Measurements from ENCODE around the gene HDDC2.

DNA sequence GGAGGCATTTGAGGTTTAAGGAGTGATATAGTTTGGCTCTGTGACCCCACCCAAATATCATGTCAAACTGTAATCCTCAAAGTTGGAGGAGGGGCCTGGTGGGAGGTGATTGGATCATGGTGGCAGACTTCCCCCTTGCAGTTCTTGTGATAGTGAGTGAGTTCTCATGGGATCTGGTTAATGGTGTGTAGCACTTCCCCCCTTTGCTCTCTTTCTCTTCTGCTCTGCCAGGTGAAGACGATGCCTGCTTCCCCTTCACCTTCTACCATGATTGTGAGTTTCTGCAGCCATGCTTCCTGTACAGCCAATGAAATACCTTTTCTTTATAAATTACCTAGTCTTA, 1.7 kb upstream of the HDDC2 start:
- TF ChIP-seq, protein P1, sequence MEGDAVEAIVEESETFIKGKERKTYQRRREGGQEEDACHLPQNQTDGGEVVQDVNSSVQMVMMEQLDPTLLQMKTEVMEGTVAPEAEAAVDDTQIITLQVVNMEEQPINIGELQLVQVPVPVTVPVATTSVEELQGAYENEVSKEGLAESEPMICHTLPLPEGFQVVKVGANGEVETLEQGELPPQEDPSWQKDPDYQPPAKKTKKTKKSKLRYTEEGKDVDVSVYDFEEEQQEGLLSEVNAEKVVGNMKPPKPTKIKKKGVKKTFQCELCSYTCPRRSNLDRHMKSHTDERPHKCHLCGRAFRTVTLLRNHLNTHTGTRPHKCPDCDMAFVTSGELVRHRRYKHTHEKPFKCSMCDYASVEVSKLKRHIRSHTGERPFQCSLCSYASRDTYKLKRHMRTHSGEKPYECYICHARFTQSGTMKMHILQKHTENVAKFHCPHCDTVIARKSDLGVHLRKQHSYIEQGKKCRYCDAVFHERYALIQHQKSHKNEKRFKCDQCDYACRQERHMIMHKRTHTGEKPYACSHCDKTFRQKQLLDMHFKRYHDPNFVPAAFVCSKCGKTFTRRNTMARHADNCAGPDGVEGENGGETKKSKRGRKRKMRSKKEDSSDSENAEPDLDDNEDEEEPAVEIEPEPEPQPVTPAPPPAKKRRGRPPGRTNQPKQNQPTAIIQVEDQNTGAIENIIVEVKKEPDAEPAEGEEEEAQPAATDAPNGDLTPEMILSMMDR (IDR thresholded peaks at IDR 0.05; ENCODE audit: poor library complexity, severe bottlenecking), result no peak
- TF ChIP-seq EP300 (conservative IDR thresholded peaks at IDR 0.05; ENCODE audit: poor library complexity, severe bottlenecking) (no peak), EZH2 (IDR thresholded peaks at IDR 0.05; ENCODE audit: borderline replicate concordance, insufficient read depth, low read length, poor library complexity, severe bottlenecking) (no peak), POLR2AphosphoS5 (IDR thresholded peaks at IDR 0.05) (no peak), TAF1 (IDR thresholded peaks at IDR 0.05; ENCODE audit: low read depth) (no peak), RAD21 (conservative IDR thresholded peaks at IDR 0.05) (no peak), MXI1 (conservative IDR thresholded peaks at IDR 0.05; ENCODE audit: poor library complexity, severe bottlenecking) (no peak)
- TF ChIP-seq, protein P2, sequence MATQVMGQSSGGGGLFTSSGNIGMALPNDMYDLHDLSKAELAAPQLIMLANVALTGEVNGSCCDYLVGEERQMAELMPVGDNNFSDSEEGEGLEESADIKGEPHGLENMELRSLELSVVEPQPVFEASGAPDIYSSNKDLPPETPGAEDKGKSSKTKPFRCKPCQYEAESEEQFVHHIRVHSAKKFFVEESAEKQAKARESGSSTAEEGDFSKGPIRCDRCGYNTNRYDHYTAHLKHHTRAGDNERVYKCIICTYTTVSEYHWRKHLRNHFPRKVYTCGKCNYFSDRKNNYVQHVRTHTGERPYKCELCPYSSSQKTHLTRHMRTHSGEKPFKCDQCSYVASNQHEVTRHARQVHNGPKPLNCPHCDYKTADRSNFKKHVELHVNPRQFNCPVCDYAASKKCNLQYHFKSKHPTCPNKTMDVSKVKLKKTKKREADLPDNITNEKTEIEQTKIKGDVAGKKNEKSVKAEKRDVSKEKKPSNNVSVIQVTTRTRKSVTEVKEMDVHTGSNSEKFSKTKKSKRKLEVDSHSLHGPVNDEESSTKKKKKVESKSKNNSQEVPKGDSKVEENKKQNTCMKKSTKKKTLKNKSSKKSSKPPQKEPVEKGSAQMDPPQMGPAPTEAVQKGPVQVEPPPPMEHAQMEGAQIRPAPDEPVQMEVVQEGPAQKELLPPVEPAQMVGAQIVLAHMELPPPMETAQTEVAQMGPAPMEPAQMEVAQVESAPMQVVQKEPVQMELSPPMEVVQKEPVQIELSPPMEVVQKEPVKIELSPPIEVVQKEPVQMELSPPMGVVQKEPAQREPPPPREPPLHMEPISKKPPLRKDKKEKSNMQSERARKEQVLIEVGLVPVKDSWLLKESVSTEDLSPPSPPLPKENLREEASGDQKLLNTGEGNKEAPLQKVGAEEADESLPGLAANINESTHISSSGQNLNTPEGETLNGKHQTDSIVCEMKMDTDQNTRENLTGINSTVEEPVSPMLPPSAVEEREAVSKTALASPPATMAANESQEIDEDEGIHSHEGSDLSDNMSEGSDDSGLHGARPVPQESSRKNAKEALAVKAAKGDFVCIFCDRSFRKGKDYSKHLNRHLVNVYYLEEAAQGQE (IDR thresholded peaks at IDR 0.05; ENCODE audit: borderline replicate concordance), result no peak
